ENCODE data around the gene ACTN3.

DNA sequence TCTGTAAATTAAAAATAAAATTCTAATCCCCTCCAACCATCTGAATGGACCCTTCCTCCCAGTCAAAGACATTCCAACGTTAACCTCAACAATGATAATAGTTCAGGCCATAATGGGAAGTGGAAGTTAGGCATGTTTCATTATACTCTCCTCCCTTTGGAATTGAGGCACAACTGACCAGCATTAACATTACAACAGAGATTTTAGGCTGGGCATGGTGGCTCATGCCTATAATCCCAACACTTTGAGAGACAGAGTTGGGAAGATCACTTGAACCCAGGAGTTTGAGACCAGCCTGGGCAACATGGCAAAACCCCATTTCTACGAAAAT, 24.1 kb downstream of the ACTN3 start:
- TF ChIP-seq, protein P1, sequence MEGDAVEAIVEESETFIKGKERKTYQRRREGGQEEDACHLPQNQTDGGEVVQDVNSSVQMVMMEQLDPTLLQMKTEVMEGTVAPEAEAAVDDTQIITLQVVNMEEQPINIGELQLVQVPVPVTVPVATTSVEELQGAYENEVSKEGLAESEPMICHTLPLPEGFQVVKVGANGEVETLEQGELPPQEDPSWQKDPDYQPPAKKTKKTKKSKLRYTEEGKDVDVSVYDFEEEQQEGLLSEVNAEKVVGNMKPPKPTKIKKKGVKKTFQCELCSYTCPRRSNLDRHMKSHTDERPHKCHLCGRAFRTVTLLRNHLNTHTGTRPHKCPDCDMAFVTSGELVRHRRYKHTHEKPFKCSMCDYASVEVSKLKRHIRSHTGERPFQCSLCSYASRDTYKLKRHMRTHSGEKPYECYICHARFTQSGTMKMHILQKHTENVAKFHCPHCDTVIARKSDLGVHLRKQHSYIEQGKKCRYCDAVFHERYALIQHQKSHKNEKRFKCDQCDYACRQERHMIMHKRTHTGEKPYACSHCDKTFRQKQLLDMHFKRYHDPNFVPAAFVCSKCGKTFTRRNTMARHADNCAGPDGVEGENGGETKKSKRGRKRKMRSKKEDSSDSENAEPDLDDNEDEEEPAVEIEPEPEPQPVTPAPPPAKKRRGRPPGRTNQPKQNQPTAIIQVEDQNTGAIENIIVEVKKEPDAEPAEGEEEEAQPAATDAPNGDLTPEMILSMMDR (IDR thresholded peaks at IDR 0.05): no peak
- TF ChIP-seq POLR2A (IDR thresholded peaks at IDR 0.05): no peak

All from body of pancreas (tissue), 4 donors.